ENCODE measurements around the gene FOXL3. TPM values are rescaled to one million over a fixed set of nuclear protein-coding genes. Genes with fewer than 3 reads are reported as not detected.

FOXL3 gene
- total and polyA plus RNA-seq, 4 donors = not detected

DNA sequence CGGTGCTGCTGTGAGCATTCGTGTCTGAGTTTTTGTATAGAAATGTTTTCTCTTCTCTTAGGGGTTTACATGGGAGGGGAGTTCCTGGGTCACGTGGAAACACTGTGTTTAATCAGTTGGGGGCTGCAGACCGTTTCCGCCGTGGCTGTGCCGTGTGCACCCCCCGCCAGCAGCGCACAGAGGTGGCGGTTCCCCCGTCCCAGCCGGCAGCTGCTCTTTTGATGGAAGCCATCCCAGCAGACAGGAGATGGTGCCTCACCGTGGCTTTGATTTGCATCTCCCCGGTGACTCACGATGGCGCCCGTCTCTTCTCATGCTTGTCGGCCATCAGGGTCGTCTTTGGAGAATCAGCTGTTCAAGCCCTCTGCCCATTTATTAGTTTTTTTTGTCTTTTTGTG lies 34.9 kb upstream of the FOXL3 start:
- Histone ChIP-seq H3K27ac (ENCODE audit: low read depth in 1 of 2, low read length in 2 of 2) (no peak overlapping the region), H3K4me1 (ENCODE audit: control insufficient read depth in 4 of 4, insufficient read depth in 4 of 4, low read length in 3 of 4) (no peaks in the 10 kb centered on the region), H3K36me3 (ENCODE audit: control insufficient read depth in 4 of 4, insufficient read depth in 3 of 4, low read depth in 1 of 4, low read length in 3 of 4) (peaks cover 23 to 69% (median 34%) of the 10 kb centered on the region in 4 donors), H3K9ac (ENCODE audit: low read depth in 1 of 2, low read length in 2 of 2) (no peak overlapping the region), H3K27me3 (ENCODE audit: control insufficient read depth in 4 of 4, insufficient read depth in 4 of 4, low read length in 3 of 4) (no peaks in the 10 kb centered on the region), H3K9me3 (ENCODE audit: control insufficient read depth in 4 of 4, low read length in 3 of 4) (no peaks in the 10 kb centered on the region), H3K4me3 (ENCODE audit: low read depth in 1 of 3, low read length in 3 of 3) (no peak overlapping the region)
- WGBS = 96% methylated on average over 19 of the region's 19 CpGs
- no peak for TF ChIP-seq TAF1 (conservative IDR thresholded peaks at IDR 0.05)
- TF ChIP-seq, protein P1, sequence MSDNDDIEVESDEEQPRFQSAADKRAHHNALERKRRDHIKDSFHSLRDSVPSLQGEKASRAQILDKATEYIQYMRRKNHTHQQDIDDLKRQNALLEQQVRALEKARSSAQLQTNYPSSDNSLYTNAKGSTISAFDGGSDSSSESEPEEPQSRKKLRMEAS (IDR thresholded peaks at IDR 0.05) = no peak
- no peak for DNase-seq (ENCODE audit: low spot score)

DNA sequence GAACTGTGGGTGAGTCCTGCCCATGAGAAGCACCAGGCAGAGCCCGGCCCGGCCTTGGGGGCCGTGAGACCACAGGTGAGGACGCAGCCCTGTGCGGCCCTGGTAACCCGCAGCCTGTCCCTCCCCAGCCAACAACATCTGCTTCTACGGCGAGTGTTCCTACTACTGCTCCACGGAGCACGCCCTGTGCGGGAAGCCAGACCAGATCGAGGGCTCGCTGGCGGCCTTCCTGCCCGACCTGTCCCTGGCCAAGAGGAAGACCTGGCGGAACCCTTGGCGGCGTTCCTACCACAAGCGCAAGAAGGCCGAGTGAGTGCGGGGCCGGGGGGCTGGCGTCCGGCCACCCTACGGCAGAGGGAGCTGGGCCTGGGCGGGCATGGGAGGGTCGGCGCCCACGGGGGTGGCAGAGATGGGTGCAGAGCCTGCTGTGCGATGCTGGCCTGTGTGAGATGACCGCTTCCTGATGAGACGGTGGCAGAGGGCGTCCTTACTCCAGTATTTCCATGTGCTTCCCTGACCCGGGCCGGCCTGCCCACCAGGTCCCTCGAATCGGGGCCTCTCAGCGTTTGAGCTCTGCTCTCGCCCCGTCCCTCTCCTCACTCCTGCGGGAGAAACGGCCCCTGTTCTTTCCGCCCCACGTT lies 34.1 kb upstream of the FOXL3 start:
- Histone ChIP-seq H3K27ac (ENCODE audit: low read depth in 1 of 2, low read length in 2 of 2) (no peak overlapping the region), H3K4me1 (ENCODE audit: control insufficient read depth in 4 of 4, insufficient read depth in 4 of 4, low read length in 3 of 4) (no peaks in the 10 kb centered on the region), H3K9ac (ENCODE audit: low read depth in 1 of 2, low read length in 2 of 2) (no peak overlapping the region), H3K4me3 (ENCODE audit: low read depth in 1 of 3, low read length in 3 of 3) (no peak overlapping the region), H3K36me3 (ENCODE audit: control insufficient read depth in 4 of 4, insufficient read depth in 3 of 4, low read depth in 1 of 4, low read length in 3 of 4) (peaks cover 17 to 69% (median 35%) of the 10 kb centered on the region in 4 donors), H3K9me3 (ENCODE audit: control insufficient read depth in 4 of 4, low read length in 3 of 4) (no peaks in the 10 kb centered on the region), H3K27me3 (ENCODE audit: control insufficient read depth in 4 of 4, insufficient read depth in 4 of 4, low read length in 3 of 4) (no peaks in the 10 kb centered on the region)
- TF ChIP-seq YY1 (IDR thresholded peaks at IDR 0.05) = no peak
- no peak for TF ChIP-seq TAF1 (conservative IDR thresholded peaks at IDR 0.05)
- TF ChIP-seq, protein P2, sequence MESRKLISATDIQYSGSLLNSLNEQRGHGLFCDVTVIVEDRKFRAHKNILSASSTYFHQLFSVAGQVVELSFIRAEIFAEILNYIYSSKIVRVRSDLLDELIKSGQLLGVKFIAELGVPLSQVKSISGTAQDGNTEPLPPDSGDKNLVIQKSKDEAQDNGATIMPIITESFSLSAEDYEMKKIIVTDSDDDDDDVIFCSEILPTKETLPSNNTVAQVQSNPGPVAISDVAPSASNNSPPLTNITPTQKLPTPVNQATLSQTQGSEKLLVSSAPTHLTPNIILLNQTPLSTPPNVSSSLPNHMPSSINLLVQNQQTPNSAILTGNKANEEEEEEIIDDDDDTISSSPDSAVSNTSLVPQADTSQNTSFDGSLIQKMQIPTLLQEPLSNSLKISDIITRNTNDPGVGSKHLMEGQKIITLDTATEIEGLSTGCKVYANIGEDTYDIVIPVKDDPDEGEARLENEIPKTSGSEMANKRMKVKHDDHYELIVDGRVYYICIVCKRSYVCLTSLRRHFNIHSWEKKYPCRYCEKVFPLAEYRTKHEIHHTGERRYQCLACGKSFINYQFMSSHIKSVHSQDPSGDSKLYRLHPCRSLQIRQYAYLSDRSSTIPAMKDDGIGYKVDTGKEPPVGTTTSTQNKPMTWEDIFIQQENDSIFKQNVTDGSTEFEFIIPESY (IDR thresholded peaks at IDR 0.05) = no peak
- no peak for TF ChIP-seq RAD21 (IDR thresholded peaks at IDR 0.05)
- no peak for TF ChIP-seq EGR1 (IDR thresholded peaks at IDR 0.05; ENCODE audit: low read depth in 2 of 2)
- TF ChIP-seq, protein P3, sequence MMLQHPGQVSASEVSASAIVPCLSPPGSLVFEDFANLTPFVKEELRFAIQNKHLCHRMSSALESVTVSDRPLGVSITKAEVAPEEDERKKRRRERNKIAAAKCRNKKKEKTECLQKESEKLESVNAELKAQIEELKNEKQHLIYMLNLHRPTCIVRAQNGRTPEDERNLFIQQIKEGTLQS (IDR thresholded peaks at IDR 0.05) = no peak
- TF ChIP-seq FOXA1 (IDR thresholded peaks at IDR 0.05) = no peak
- TF ChIP-seq HNF4G (IDR thresholded peaks at IDR 0.05) = no peak
- TF ChIP-seq, protein P4, sequence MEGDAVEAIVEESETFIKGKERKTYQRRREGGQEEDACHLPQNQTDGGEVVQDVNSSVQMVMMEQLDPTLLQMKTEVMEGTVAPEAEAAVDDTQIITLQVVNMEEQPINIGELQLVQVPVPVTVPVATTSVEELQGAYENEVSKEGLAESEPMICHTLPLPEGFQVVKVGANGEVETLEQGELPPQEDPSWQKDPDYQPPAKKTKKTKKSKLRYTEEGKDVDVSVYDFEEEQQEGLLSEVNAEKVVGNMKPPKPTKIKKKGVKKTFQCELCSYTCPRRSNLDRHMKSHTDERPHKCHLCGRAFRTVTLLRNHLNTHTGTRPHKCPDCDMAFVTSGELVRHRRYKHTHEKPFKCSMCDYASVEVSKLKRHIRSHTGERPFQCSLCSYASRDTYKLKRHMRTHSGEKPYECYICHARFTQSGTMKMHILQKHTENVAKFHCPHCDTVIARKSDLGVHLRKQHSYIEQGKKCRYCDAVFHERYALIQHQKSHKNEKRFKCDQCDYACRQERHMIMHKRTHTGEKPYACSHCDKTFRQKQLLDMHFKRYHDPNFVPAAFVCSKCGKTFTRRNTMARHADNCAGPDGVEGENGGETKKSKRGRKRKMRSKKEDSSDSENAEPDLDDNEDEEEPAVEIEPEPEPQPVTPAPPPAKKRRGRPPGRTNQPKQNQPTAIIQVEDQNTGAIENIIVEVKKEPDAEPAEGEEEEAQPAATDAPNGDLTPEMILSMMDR (IDR thresholded peaks at IDR 0.05; ENCODE audit: low read depth, low read length, missing input control) = no peak
- no peak for TF ChIP-seq FOXA2 (IDR thresholded peaks at IDR 0.05)
- no peak for TF ChIP-seq GABPA (IDR thresholded peaks at IDR 0.05 in 1 of 2, conservative IDR thresholded peaks at IDR 0.05 in 1 of 2)
- TF ChIP-seq, protein P1 (IDR thresholded peaks at IDR 0.05) = no peak
- TF ChIP-seq, protein P5, sequence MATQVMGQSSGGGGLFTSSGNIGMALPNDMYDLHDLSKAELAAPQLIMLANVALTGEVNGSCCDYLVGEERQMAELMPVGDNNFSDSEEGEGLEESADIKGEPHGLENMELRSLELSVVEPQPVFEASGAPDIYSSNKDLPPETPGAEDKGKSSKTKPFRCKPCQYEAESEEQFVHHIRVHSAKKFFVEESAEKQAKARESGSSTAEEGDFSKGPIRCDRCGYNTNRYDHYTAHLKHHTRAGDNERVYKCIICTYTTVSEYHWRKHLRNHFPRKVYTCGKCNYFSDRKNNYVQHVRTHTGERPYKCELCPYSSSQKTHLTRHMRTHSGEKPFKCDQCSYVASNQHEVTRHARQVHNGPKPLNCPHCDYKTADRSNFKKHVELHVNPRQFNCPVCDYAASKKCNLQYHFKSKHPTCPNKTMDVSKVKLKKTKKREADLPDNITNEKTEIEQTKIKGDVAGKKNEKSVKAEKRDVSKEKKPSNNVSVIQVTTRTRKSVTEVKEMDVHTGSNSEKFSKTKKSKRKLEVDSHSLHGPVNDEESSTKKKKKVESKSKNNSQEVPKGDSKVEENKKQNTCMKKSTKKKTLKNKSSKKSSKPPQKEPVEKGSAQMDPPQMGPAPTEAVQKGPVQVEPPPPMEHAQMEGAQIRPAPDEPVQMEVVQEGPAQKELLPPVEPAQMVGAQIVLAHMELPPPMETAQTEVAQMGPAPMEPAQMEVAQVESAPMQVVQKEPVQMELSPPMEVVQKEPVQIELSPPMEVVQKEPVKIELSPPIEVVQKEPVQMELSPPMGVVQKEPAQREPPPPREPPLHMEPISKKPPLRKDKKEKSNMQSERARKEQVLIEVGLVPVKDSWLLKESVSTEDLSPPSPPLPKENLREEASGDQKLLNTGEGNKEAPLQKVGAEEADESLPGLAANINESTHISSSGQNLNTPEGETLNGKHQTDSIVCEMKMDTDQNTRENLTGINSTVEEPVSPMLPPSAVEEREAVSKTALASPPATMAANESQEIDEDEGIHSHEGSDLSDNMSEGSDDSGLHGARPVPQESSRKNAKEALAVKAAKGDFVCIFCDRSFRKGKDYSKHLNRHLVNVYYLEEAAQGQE (IDR thresholded peaks at IDR 0.05) = no peak
- no peak for TF ChIP-seq SP1 (IDR thresholded peaks at IDR 0.05)
- TF ChIP-seq JUND (IDR thresholded peaks at IDR 0.05) = no peak
- no peak for TF ChIP-seq HNF4A (conservative IDR thresholded peaks at IDR 0.05)
- DNase-seq (ENCODE audit: low spot score) = no peak
- WGBS = 96% methylated on average over 44 of the region's 44 CpGs

Measured in liver (tissue), 9 donors.